OCI-LY1 (cell line): ENCODE results near the gene DNAAF2.

Source experiments
- H2AFZ ChIP-seq: fragments of 200-600 bp; sonication (generic), shearing (Covaris generic); 2 replicates; pipeline ENCODE4 v1.6.0; 2014; ENCODE audit warnings: antibody characterized with exemption, mild to moderate bottlenecking, low read length
- H3F3A ChIP-seq: fragments of 200-600 bp; sonication (generic), shearing (Covaris generic); 2 replicates; pipeline ENCODE4 v1.6.0; 2014; ENCODE audit warnings: mild to moderate bottlenecking, antibody characterized with exemption, low read length, moderate library complexity; ENCODE audit not compliant: insufficient read depth
- H3K27ac ChIP-seq: fragments of 200-600 bp; sonication (generic); 2 replicates; pipeline ENCODE4 v1.5.1; 2014; ENCODE audit warnings: low read length, mixed run types, mild to moderate bottlenecking, low read depth; ENCODE audit not compliant: poor library complexity, severe bottlenecking
- H3K27me3 ChIP-seq: fragments of 200-600 bp; sonication (generic); 2 replicates; pipeline ENCODE4 v1.6.0; 2014; ENCODE audit warnings: antibody characterized with exemption, mild to moderate bottlenecking, low read length, moderate library complexity; ENCODE audit not compliant: insufficient read depth
- H3K36me3 ChIP-seq: fragments of 200-600 bp; sonication (generic); 2 replicates; pipeline ENCODE4 v1.6.1; 2014; ENCODE audit warnings: mild to moderate bottlenecking, antibody characterized with exemption, low read length, moderate library complexity, mixed read lengths; ENCODE audit not compliant: insufficient read depth
- H3K4me1 ChIP-seq: fragments of 200-600 bp; sonication (generic); 2 replicates; pipeline ENCODE4 v1.5.1; 2014; ENCODE audit warnings: mild to moderate bottlenecking, low read length, moderate library complexity; ENCODE audit not compliant: insufficient read depth, severe bottlenecking
- H3K4me2 ChIP-seq: fragments of 200-600 bp; sonication (generic), shearing (Covaris generic); 2 replicates; pipeline ENCODE4 v1.6.1; 2014; ENCODE audit warnings: low read length
- H3K4me3 ChIP-seq: fragments of 200-600 bp; sonication (generic); 2 replicates; pipeline ENCODE4 v1.5.1; 2014; ENCODE audit warnings: low read length, low read depth, mild to moderate bottlenecking, mixed read lengths; ENCODE audit not compliant: poor library complexity, severe bottlenecking
- H3K79me2 ChIP-seq: fragments of 200-600 bp; shearing (Covaris generic); 2 replicates; pipeline ENCODE4 v1.6.1; 2016; ENCODE audit warnings: mixed run types, low read length, mixed read lengths; ENCODE audit not compliant: insufficient read depth
- H3K9ac ChIP-seq: fragments of 200-600 bp; sonication (generic), shearing (Covaris generic); 2 replicates; pipeline ENCODE4 v1.6.1; 2014; ENCODE audit warnings: mild to moderate bottlenecking, low read length, mixed read lengths
- H3K9me2 ChIP-seq: fragments of 200-600 bp; sonication (generic), shearing (Covaris generic); 2 replicates; pipeline ENCODE4 v1.6.1; 2014; ENCODE audit warnings: low read depth, mild to moderate bottlenecking, low read length, mixed read lengths
- H3K9me3 ChIP-seq: fragments of 200-600 bp; shearing (Covaris generic); 2 replicates; pipeline ENCODE4 v1.6.1; 2014; ENCODE audit warnings: low read length, mixed read lengths
- H4K20me1 ChIP-seq: fragments of 200-600 bp; sonication (generic), shearing (Covaris generic); 2 replicates; pipeline ENCODE4 v1.6.0; 2016; ENCODE audit warnings: mild to moderate bottlenecking, low read length; ENCODE audit not compliant: insufficient read depth
- CTCF ChIP-seq: fragments of 200-600 bp; sonication (generic), shearing (Covaris generic); IDR thresholded peaks from 2 replicates; pipeline ENCODE4 v1.5.1; 2017; ENCODE audit warnings: mild to moderate bottlenecking, antibody characterized with exemption, low read length, moderate library complexity, mixed read lengths
- EZH2 ChIP-seq: fragments of 200-600 bp; sonication (generic), shearing (Covaris generic); IDR thresholded peaks from 2 replicates; pipeline ENCODE4 v1.8.0; 2017; ENCODE audit warnings: borderline replicate concordance, mixed run types, mild to moderate bottlenecking, antibody characterized with exemption, low read length, moderate library complexity, mixed read lengths

DNAAF2 gene

GRCh38 chr14:49641697-49642129 is 6.7 kb upstream of the DNAAF2 start:
- Histone ChIP-seq H3K9ac (no peak overlapping the region), H3K79me2 (peaks cover 3% of the 10 kb centered on the region)
- TF ChIP-seq EZH2, result no peak
- no peak for TF ChIP-seq CTCF

GRCh38 chr14:49640540-49641417 is 5.7 kb upstream of the DNAAF2 start:
- TF ChIP-seq EZH2 (no peak), CTCF (no peak)
- Histone ChIP-seq H4K20me1 (no peaks in the 10 kb centered on the region), H2AFZ (no peak overlapping the region), H3K9ac (no peak overlapping the region), H3F3A (no peaks in the 10 kb centered on the region), H3K9me2 (no peaks in the 10 kb centered on the region), H3K9me3 (no peaks in the 10 kb centered on the region), H3K4me3 (no peak overlapping the region), H3K27ac (peak overlapping the region; percentile 34), H3K27me3 (no peaks in the 10 kb centered on the region), H3K4me1 (peaks cover 30% of the 10 kb centered on the region), H3K36me3 (peaks cover 43% of the 10 kb centered on the region), H3K79me2 (peaks cover 10% of the 10 kb centered on the region), H3K4me2 (peak overlapping the region; percentile 24; the same call in 1 of the 2 replicates)

More at GRCh38 chr14:49641697-49642129, 6.7 kb upstream of the DNAAF2 start:
- no peak overlapping the region for H2AFZ ChIP-seq
- no peak overlapping the region for H3K4me3 ChIP-seq
- no peaks in the 10 kb centered on the region for H3F3A ChIP-seq
- peaks cover 21% of the 10 kb centered on the region for H3K4me1 ChIP-seq
- peaks cover 42% of the 10 kb centered on the region for H3K36me3 ChIP-seq
- peak overlapping the region; percentile 34 for H3K27ac ChIP-seq
- H3K9me3 ChIP-seq, result no peaks in the 10 kb centered on the region
- no peaks in the 10 kb centered on the region for H3K27me3 ChIP-seq
- H4K20me1 ChIP-seq, result no peaks in the 10 kb centered on the region
- peak overlapping the region; percentile 24; the same call in 1 of the 2 replicates for H3K4me2 ChIP-seq
- no peaks in the 10 kb centered on the region for H3K9me2 ChIP-seq

GRCh38 chr14:49637534-49638078 is 2.6 kb upstream of the DNAAF2 start:
- no peaks in the 10 kb centered on the region for H3K9me3 ChIP-seq
- peaks cover 17% of the 10 kb centered on the region for H3K79me2 ChIP-seq
- peaks cover 32% of the 10 kb centered on the region for H3K4me1 ChIP-seq
- H4K20me1 ChIP-seq, result no peaks in the 10 kb centered on the region
- H3K27ac ChIP-seq, result no peak overlapping the region
- no peak overlapping the region for H2AFZ ChIP-seq
- H3K4me3 ChIP-seq, result no peak overlapping the region
- H3K9ac ChIP-seq, result no peak overlapping the region
- H3K9me2 ChIP-seq, result no peaks in the 10 kb centered on the region
- H3K36me3 ChIP-seq, result peaks cover 34% of the 10 kb centered on the region; the same call in 1 of the 2 replicates
- TF ChIP-seq CTCF (no peak), EZH2 (no peak)
- H3F3A ChIP-seq, result no peaks in the 10 kb centered on the region
- no peaks in the 10 kb centered on the region for H3K27me3 ChIP-seq
- no peak overlapping the region for H3K4me2 ChIP-seq
